Subcutaneous adipose tissue (tissue), 4 donors: ENCODE measurements around the gene TNFRSF8. TPM values are rescaled to one million over a fixed set of nuclear protein-coding genes. Genes with fewer than 3 reads are reported as not detected.

ENCODE experiments used
- total RNA-seq, 4 donors: library from RNA; depleted of rRNA; stranded (reverse); fragments of >200 nt; gene quantifications; one replicate each; pipeline ENCODE4 v1.1.0, GENCODE V29; 2016
- TF ChIP-seq, protein P1 (sequence below): fragments of 450-650 bp; IDR thresholded peaks from one replicate; pipeline ENCODE4 v1.5.1; 2016; ENCODE audit warnings: low read depth, mild to moderate bottlenecking, control low read depth, antibody characterized with exemption, moderate library complexity

Gene TNFRSF8
- total RNA-seq, 4 donors from 2014 or later, result 1.5 to 7.2 (median 2.9) TPM

GRCh38 chr1:12178511-12178910, 115.4 kb downstream of the TNFRSF8 start:
- TF ChIP-seq, protein P1, sequence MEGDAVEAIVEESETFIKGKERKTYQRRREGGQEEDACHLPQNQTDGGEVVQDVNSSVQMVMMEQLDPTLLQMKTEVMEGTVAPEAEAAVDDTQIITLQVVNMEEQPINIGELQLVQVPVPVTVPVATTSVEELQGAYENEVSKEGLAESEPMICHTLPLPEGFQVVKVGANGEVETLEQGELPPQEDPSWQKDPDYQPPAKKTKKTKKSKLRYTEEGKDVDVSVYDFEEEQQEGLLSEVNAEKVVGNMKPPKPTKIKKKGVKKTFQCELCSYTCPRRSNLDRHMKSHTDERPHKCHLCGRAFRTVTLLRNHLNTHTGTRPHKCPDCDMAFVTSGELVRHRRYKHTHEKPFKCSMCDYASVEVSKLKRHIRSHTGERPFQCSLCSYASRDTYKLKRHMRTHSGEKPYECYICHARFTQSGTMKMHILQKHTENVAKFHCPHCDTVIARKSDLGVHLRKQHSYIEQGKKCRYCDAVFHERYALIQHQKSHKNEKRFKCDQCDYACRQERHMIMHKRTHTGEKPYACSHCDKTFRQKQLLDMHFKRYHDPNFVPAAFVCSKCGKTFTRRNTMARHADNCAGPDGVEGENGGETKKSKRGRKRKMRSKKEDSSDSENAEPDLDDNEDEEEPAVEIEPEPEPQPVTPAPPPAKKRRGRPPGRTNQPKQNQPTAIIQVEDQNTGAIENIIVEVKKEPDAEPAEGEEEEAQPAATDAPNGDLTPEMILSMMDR, result no peak

- TF ChIP-seq, protein P1, result no peak
These were observed 116.0 kb downstream of the TNFRSF8 start for GRCh38 chr1:12179111-12179519.

DNA sequence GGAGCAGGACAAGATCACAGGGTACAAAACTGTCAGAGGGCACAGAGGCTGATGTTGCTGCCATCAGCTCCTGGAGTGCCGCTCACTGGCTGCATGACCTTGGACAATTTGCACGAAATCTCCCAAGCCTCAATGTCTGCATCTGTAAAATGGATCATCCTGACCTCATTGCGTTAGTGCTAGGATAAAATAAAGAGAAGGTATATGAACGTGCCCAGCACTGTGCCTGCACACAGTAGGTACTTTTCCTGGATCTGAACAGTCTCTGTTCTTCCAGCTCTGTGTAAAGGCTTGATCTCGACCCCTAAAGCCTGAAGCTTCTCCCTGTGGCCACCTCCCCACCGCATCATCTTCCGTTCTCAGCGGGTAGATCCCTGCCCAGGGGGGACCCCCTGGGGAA, 116.6 kb downstream of the TNFRSF8 start:
- TF ChIP-seq, protein P1, result no peak

- TF ChIP-seq, protein P1, result no peak
These were observed 117.2 kb downstream of the TNFRSF8 start for GRCh38 chr1:12180315-12180714.

DNA sequence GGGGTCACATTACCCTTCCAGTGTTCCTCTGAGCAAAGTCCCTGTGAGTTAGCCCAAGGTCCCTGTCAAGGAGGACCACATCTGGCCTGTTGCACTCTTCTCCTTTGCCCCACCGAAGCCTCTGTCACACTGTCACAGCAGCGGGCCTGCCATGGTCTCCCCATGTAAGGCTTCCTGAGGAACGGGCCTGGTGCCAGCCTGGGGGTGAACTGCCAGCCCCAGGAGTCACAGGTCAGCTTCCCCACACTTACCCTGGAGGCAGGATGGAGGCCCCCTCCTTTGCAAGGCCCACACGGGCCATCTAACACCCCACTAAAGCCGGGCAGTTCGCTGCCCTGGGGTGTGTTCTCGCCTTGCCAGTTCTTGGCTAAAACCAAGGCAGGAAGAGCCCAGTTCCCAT, 117.8 kb downstream of the TNFRSF8 start:
- TF ChIP-seq, protein P1, result no peak

- TF ChIP-seq, protein P1, result no peak
These were observed 118.5 kb downstream of the TNFRSF8 start for GRCh38 chr1:12181568-12181967.

DNA sequence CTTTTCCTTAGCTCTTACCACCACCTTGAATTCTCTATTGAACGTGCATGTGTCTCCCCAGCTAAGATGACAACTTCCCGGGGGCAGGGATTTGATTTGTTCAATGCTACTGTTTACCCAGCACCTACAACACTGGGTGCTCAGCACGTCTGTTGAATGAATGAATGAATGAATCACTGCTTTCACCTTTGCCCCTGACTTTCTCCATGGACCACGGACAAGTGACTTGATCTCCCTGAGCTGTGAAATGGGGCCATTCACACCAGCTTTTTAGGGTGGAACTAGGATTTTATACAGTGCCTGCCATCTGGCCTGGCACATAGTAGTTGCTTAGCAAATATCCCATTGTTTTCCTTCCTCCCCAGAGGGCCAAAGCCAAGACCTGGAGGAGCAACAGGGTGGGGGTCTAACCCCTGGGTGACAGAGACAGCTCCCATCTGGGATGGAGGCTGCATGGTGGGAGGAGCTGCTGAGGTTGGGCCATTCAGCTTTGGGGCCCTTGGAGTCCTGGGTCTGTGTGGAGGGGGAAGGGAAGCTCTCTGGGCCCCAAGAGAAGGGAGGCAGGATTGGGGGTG, 119.4 kb downstream of the TNFRSF8 start:
- TF ChIP-seq, protein P1, result no peak
